Keratinocyte (primary cell): ENCODE data around the gene ZNF587B.

ENCODE experiments used
- CTCF ChIP-seq, 3 experiments: IDR thresholded peaks in 1 of 3; conservative IDR thresholded peaks in 1 of 3; optimal IDR thresholded peaks in 1 of 3; 2 replicates in 2 of 3; 3 replicates in 1 of 3; pipeline versions ENCODE3 to v1.5.1; 2011; ENCODE audit warnings: low read length in 3 of 3, mild to moderate bottlenecking in 3 of 3, moderate library complexity in 2 of 3, control low read depth in 1 of 3, inconsistent platforms in 1 of 3; ENCODE audit not compliant: insufficient read depth in 2 of 3; ENCODE audit errors: extremely low read depth in 1 of 3
- EZH2 ChIP-seq: IDR thresholded peaks from one replicate; pipeline ENCODE4 v1.6.1; 2012; ENCODE audit warnings: inconsistent platforms, mild to moderate bottlenecking, low read length, moderate library complexity

DNA sequence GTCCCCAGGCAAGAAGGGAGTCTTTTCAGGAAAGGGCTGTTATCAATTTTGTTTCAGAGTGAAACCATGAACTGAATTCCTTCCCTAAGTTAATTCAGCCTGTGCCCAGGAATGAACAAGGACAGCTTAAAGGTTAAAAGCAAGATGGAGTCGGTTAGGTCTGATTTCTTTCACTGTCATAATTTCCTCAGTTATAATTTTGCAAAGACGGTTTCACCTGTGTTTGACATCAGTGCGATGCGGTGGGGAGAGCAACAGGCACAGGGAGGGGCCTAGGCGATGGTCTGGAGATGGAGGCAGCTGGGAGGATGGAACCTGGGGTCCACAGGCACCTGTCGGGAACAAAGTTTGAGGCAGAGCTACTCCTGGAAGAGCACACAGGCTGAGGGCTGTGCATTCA lies 9.5 kb upstream of the ZNF587B start:
- no peak for TF ChIP-seq EZH2
- no peak for TF ChIP-seq CTCF (optimal IDR thresholded peaks at IDR 0.05 in 1 of 3, IDR thresholded peaks at IDR 0.05 in 1 of 3, conservative IDR thresholded peaks at IDR 0.05 in 1 of 3; ENCODE audit: extremely low read depth in 1 of 3, insufficient read depth in 2 of 3, low read length in 3 of 3)
